A549 (cell line): ENCODE data around the gene PIP4K2B.

Experiments
- CHD2 ChIP-seq: fragments of 150-350 bp; IDR thresholded peaks from 2 replicates; pipeline ENCODE4 v1.6.1; 2014; ENCODE audit warnings: low read length; ENCODE audit not compliant: partially characterized antibody
- JUNB ChIP-seq: fragments of >200 bp; sonication (Bioruptor Twin); formaldehyde crosslinking; IDR thresholded peaks from 2 replicates; pipeline ENCODE4 v1.6.1; 2016
- KDM1A ChIP-seq: fragments of 200-600 bp; sonication (generic); IDR thresholded peaks from 2 replicates; pipeline ENCODE4 v1.6.1; 2016; ENCODE audit warnings: low read depth, mild to moderate bottlenecking
- POLR2A ChIP-seq: IDR thresholded peaks from 2 replicates; pipeline ENCODE4 v1.6.1; 2012; ENCODE audit warnings: mild to moderate bottlenecking, low read length
- REST ChIP-seq: fragments of 200-600 bp; sonication (generic); IDR thresholded peaks from 2 replicates; pipeline ENCODE4 v1.6.1; 2016; ENCODE audit warnings: antibody characterized with exemption, mild to moderate bottlenecking, moderate library complexity
- SMC3 ChIP-seq: fragments of >200 bp; sonication (Bioruptor Twin); formaldehyde crosslinking; IDR thresholded peaks from 3 replicates; pipeline ENCODE4 v1.6.1; 2018; ENCODE audit warnings: inconsistent platforms
- TF ChIP-seq, protein P1 (sequence below): fragments of >200 bp; sonication (Bioruptor Twin); formaldehyde crosslinking; IDR thresholded peaks from 3 replicates; pipeline ENCODE4 v1.5.1; 2016

DNA sequence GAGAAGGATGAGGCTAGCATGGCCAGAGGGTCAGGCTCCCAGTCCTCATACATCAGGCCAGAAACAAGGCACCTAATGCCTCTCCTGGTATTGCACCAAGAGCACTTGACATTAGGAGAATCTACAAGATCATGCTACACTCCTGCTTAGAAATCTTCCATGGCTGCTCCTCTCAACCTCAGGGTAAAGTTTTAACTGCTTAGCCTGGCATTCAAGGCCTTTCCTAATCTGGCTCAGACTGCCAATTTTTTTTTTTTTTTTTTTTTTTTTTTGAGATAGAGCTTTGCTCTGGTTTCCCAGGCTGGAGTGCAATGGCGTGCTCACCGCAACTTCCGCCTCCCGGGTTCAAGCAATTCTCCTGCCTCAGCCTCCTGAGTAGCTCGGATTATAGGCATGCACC lies 8.2 kb downstream of the PIP4K2B start:
- TF ChIP-seq, protein P1, sequence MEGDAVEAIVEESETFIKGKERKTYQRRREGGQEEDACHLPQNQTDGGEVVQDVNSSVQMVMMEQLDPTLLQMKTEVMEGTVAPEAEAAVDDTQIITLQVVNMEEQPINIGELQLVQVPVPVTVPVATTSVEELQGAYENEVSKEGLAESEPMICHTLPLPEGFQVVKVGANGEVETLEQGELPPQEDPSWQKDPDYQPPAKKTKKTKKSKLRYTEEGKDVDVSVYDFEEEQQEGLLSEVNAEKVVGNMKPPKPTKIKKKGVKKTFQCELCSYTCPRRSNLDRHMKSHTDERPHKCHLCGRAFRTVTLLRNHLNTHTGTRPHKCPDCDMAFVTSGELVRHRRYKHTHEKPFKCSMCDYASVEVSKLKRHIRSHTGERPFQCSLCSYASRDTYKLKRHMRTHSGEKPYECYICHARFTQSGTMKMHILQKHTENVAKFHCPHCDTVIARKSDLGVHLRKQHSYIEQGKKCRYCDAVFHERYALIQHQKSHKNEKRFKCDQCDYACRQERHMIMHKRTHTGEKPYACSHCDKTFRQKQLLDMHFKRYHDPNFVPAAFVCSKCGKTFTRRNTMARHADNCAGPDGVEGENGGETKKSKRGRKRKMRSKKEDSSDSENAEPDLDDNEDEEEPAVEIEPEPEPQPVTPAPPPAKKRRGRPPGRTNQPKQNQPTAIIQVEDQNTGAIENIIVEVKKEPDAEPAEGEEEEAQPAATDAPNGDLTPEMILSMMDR, result no peak
- no peak for TF ChIP-seq SMC3
- no peak for TF ChIP-seq REST
- TF ChIP-seq CHD2, result no peak
- TF ChIP-seq KDM1A, result no peak
- no peak for TF ChIP-seq JUNB
- no peak for TF ChIP-seq POLR2A
